ENCODE measurements around the gene PPM1E.

DNA sequence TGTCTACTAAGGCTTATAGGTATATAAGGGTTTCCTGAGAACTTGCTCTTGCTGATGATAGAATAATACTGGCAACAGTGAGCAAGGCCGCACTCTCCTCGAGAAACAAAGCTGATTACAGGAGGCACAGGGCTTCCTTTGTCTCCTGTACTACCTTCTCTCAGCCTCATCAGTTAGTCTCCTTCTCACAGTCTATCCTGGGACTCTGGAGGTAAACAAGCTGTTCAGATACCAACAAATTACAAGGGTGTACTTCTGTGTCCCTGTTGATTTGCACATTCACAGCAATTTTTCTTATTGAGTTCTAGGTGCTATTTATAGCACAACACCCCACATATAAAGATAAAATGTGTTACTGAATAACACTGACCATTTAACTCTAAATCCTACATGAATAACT, 252.3 kb downstream of the PPM1E start:
- no peak for TF ChIP-seq POLR2AphosphoS5 (IDR thresholded peaks at IDR 0.05)
- no peak for TF ChIP-seq POLR2A (IDR thresholded peaks at IDR 0.05)
- TF ChIP-seq EP300 (IDR thresholded peaks at IDR 0.05): no peak
- TF ChIP-seq, protein P1, sequence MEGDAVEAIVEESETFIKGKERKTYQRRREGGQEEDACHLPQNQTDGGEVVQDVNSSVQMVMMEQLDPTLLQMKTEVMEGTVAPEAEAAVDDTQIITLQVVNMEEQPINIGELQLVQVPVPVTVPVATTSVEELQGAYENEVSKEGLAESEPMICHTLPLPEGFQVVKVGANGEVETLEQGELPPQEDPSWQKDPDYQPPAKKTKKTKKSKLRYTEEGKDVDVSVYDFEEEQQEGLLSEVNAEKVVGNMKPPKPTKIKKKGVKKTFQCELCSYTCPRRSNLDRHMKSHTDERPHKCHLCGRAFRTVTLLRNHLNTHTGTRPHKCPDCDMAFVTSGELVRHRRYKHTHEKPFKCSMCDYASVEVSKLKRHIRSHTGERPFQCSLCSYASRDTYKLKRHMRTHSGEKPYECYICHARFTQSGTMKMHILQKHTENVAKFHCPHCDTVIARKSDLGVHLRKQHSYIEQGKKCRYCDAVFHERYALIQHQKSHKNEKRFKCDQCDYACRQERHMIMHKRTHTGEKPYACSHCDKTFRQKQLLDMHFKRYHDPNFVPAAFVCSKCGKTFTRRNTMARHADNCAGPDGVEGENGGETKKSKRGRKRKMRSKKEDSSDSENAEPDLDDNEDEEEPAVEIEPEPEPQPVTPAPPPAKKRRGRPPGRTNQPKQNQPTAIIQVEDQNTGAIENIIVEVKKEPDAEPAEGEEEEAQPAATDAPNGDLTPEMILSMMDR (IDR thresholded peaks at IDR 0.05): no peak

Data from suprapubic skin (tissue), 4 donors.